IPS-18a (cell line): ENCODE results near the gene ASPSCR1.

Experiments used
- H3K27ac ChIP-seq: one replicate; pipeline ENCODE4 v1.5.1; 2013; ENCODE audit warnings: low read length
- H3K27me3 ChIP-seq: one replicate; pipeline ENCODE4 v1.6.1; 2013; ENCODE audit warnings: mild to moderate bottlenecking, low read length; ENCODE audit not compliant: control insufficient read depth, insufficient read depth
- H3K36me3 ChIP-seq: one replicate; pipeline ENCODE4 v1.6.1; 2013; ENCODE audit warnings: low read depth, low read length; ENCODE audit not compliant: control insufficient read depth
- H3K4me1 ChIP-seq: one replicate; pipeline ENCODE4 v1.6.1; 2013; ENCODE audit warnings: low read depth, low read length; ENCODE audit not compliant: control insufficient read depth
- H3K4me3 ChIP-seq: one replicate; pipeline ENCODE4 v1.5.1; 2013; ENCODE audit warnings: low read length
- H3K9ac ChIP-seq: one replicate; pipeline ENCODE4 v1.6.1; 2013; ENCODE audit warnings: mild to moderate bottlenecking, low read length, moderate library complexity
- H3K9me3 ChIP-seq: one replicate; pipeline ENCODE4 v1.6.1; 2013; ENCODE audit warnings: low read depth, low read length; ENCODE audit not compliant: control insufficient read depth

Gene ASPSCR1

DNA sequence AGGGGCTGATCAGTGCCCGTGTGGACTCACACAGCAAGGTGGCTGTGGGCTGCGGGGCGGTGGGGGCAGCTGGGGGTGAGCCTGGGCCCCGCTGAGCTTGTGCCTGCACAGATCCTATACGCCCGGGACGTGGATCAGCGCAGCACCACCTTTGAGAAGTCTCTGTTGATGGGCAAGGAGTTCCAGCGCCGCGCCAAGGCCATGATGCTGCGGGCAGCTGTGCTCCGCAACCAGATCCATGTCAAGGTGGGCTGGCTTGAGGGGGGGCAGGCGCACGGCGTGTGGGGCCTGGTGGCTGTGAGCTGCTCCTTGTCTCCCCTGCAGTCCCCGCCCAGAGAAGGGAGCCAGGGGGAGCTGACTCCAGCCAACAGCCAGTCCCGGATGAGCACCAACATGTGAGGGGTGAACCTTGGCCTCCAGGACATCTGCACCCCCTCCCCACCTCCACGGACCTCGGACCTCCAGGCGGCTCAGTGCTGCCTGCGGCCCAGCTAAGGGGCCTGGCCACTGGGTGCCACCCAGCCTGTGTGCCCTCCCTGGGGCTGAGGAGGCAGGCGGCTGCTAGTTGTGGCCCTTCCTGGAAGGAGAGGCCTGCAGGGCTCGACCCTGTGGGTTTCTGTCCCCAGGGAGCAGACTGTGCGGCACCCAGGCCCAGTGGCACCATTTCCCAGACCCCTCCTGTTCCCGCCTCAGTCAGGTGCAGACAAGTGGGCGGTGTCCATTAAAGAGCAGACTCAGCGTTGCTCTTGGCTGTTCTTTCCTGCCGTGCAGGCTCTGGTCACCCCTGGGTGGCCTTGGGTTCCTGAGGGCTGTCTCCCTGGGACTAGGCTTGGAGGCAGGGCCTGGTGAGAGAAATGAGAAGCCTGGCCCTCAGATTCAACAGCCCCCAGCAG lies 79.5 kb downstream of the ASPSCR1 start:
- no peak overlapping the region for H3K9ac ChIP-seq
- H3K36me3 ChIP-seq = peaks cover 63% of the 10 kb centered on the region
- H3K9me3 ChIP-seq = no peaks in the 10 kb centered on the region
- H3K27me3 ChIP-seq = no peaks in the 10 kb centered on the region
- H3K4me3 ChIP-seq = no peak overlapping the region
- H3K4me1 ChIP-seq = no peaks in the 10 kb centered on the region
- no peak overlapping the region for H3K27ac ChIP-seq

GRCh38 chr17:82058230-82058854 lies 80.9 kb downstream of the ASPSCR1 start:
- no peaks in the 10 kb centered on the region for H3K4me1 ChIP-seq
- no peak overlapping the region for H3K27ac ChIP-seq
- peaks cover 65% of the 10 kb centered on the region for H3K36me3 ChIP-seq
- H3K9ac ChIP-seq = no peak overlapping the region
- H3K9me3 ChIP-seq = no peaks in the 10 kb centered on the region
- no peak overlapping the region for H3K4me3 ChIP-seq
- H3K27me3 ChIP-seq = no peaks in the 10 kb centered on the region

GRCh38 chr17:82058855-82059249 lies 81.4 kb downstream of the ASPSCR1 start:
- H3K9me3 ChIP-seq = no peaks in the 10 kb centered on the region
- H3K4me1 ChIP-seq = no peaks in the 10 kb centered on the region
- H3K36me3 ChIP-seq = peaks cover 61% of the 10 kb centered on the region
- H3K27ac ChIP-seq = no peak overlapping the region
- no peaks in the 10 kb centered on the region for H3K27me3 ChIP-seq
- H3K4me3 ChIP-seq = no peak overlapping the region
- H3K9ac ChIP-seq = no peak overlapping the region

DNA sequence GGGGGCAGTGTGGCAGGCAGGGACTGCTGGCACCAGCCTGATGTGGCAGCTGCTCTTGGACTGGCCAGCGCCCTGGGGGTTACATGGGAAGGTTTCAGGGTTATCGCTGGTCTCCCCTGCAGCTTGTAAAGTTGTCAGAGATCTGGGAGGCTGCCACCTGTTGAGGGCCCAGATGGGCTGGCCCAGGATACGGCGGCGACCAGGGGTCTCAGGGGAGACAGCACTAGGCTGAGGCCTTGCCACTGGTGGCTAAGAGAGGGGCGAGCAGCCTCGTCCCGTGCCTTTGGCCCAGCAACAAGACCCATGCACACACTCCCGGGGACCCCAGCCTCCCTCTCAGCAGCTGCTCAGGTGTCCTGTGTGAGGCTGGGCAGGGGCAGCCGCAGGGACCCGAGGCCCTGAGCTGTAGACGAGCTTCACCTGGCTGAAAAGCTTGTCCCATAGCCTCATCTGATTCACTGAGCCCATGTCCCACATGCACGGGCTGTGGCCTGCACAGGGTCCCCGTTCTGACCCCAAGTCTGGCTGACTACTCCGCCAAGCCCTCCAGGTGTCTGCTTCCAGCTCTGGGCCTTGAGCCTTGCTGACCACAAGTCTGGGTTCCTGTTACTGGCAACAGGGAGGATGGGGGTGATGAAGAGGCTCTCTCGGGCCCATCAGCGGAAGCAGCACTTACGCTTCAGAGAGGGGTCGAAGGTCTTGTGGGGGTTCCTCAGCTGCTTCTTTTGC lies 82.0 kb downstream of the ASPSCR1 start:
- no peak overlapping the region for H3K27ac ChIP-seq
- no peaks in the 10 kb centered on the region for H3K4me1 ChIP-seq
- H3K27me3 ChIP-seq = no peaks in the 10 kb centered on the region
- H3K36me3 ChIP-seq = peaks cover 61% of the 10 kb centered on the region
- no peak overlapping the region for H3K4me3 ChIP-seq
- H3K9me3 ChIP-seq = no peaks in the 10 kb centered on the region
- no peak overlapping the region for H3K9ac ChIP-seq

GRCh38 chr17:82060001-82060380 lies 82.6 kb downstream of the ASPSCR1 start:
- Histone ChIP-seq H3K4me3 (no peak overlapping the region), H3K9me3 (no peaks in the 10 kb centered on the region), H3K9ac (no peak overlapping the region), H3K4me1 (no peaks in the 10 kb centered on the region), H3K36me3 (peaks cover 55% of the 10 kb centered on the region), H3K27me3 (no peaks in the 10 kb centered on the region), H3K27ac (no peak overlapping the region)

DNA sequence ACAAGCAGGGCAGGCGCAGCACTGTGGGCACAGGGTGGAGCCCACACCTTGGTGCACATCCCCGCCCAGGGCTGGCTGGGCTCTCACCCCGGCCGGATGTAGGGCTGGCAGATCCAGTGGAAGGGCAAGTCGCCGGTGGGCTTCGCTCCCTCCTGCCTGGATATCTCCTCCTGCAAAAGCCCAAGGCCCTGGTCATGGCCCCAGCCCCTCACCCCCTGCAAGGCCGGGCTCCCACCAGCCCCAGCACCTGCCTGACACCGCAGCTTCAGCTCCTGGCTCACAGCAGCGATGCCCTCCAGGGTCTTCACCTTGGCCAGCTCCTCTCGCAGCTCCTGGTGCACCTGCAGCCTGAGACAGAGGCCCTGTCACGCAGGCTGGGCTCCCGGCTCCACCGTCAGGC lies 83.2 kb downstream of the ASPSCR1 start:
- Histone ChIP-seq H3K9me3 (no peaks in the 10 kb centered on the region), H3K9ac (no peak overlapping the region), H3K27me3 (no peaks in the 10 kb centered on the region), H3K27ac (no peak overlapping the region), H3K4me3 (no peak overlapping the region), H3K4me1 (no peaks in the 10 kb centered on the region), H3K36me3 (peaks cover 52% of the 10 kb centered on the region)

DNA sequence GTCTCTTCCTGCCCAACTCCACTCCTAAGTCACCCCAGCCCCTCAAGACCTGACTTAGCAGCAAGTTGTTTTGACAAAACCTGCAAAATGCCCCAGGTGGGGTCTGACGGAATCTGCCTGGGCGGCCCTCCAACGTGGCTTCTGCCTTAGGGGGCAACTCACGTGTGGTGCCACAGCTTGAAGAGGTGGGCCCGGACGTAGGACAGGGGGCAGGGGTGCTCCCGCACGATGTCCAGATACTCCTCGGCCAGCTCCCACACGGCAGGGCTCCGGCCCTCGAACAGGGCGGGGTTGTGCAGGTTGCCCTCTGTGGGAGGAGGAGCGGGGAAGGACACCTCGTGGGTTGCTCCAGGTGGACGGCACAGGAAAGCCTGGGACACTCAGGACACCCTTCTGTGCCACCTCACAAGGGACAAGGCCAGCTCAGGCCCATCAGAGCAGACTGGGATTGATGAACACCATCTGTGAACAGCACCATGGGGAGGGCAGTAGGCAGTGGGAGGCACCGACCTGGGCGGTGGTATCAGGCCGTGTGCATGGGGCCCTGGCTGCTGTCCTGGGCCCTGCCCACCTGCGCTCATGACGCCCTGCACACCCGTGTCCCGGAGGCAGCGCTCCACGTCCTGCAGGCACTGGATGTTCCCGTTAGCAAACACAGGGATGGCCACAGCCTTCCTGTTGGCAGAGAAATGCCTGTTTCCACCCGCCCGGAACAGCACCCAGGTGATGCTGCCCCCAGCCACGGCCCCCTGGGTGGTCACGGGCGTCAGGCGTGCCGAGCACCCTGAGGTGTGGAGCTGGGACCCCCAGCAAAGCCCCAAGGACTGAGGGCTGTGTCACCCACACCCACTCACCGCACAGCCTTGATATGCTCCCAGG lies 83.9 kb downstream of the ASPSCR1 start:
- Histone ChIP-seq H3K9me3 (no peaks in the 10 kb centered on the region), H3K27me3 (no peaks in the 10 kb centered on the region), H3K9ac (no peak overlapping the region), H3K4me3 (no peak overlapping the region), H3K36me3 (peaks cover 45% of the 10 kb centered on the region), H3K4me1 (no peaks in the 10 kb centered on the region), H3K27ac (no peak overlapping the region)

GRCh38 chr17:82062076-82062983 lies 84.9 kb downstream of the ASPSCR1 start:
- H3K9ac ChIP-seq = no peak overlapping the region

DNA sequence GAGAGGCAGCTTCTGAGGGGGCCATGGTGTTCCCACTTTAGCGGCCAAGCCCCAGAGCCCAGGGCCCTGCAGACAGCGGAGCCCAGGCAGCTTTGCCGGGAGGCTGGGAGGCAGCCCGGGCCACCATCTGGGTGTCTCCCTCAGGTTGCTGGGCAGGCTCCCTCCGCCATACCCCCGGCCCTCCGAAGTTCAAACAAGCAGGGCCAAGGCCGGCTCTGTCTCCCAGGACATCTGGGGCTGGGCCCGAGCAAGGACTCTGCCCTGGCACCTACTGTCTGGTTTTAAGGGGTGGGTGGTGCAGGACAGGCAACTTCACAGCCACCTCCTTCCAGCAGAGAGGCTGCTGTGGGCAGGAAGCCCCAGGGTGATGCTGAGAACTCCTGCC lies 85.5 kb downstream of the ASPSCR1 start:
- Histone ChIP-seq H3K36me3 (peaks cover 30% of the 10 kb centered on the region), H3K4me1 (no peaks in the 10 kb centered on the region), H3K27ac (no peak overlapping the region), H3K9me3 (no peaks in the 10 kb centered on the region), H3K27me3 (no peaks in the 10 kb centered on the region), H3K9ac (no peak overlapping the region), H3K4me3 (no peak overlapping the region)

More at GRCh38 chr17:82062076-82062983, 84.9 kb downstream of the ASPSCR1 start:
- H3K36me3 ChIP-seq = peaks cover 35% of the 10 kb centered on the region
- H3K27ac ChIP-seq = no peak overlapping the region
- no peak overlapping the region for H3K4me3 ChIP-seq
- no peaks in the 10 kb centered on the region for H3K27me3 ChIP-seq
- no peaks in the 10 kb centered on the region for H3K4me1 ChIP-seq
- H3K9me3 ChIP-seq = no peaks in the 10 kb centered on the region
